Vagina (tissue), 2 donors: ENCODE results near the gene LYZL2. TPM values are rescaled to one million over a fixed set of nuclear protein-coding genes. Genes with fewer than 3 reads are reported as not detected.
"Not testable (repeated sequence)": the region's sequence is repeated elsewhere in the genome, so short reads cannot be mapped to it uniquely, and the experiment has no call there.

Experiments used
- DNase-seq, 2 donors: peaks; one replicate each; pipeline ENCODE4 v3.0.0-alpha.2; 2017; ENCODE audit errors: extremely low spot score in 2 of 2
- H3K27ac ChIP-seq: fragments of 200-600 bp; sonication (generic); one replicate; pipeline ENCODE4 v1.5.1; 2019
- H3K27me3 ChIP-seq: fragments of 200-600 bp; sonication (generic); one replicate; pipeline ENCODE4 v1.5.1; 2019
- H3K36me3 ChIP-seq, 2 donors: fragments of 200-600 bp; sonication (generic); one replicate each; pipeline ENCODE4 v1.5.1; 2017 to 2019
- H3K4me1 ChIP-seq: fragments of 200-600 bp; sonication (generic); one replicate; pipeline ENCODE4 v1.5.1; 2019
- H3K4me3 ChIP-seq, 2 donors: fragments of 200-600 bp; sonication (generic); 1 replicate in 1 of 2; 2 replicates in 1 of 2; pipeline ENCODE4 v1.5.1; 2016 to 2019
- H3K9me3 ChIP-seq: fragments of 200-600 bp; sonication (generic); one replicate; pipeline ENCODE4 v1.5.1; 2019
- POLR2A ChIP-seq, 2 donors: fragments of 450-650 bp; IDR thresholded peaks; one replicate each; pipeline ENCODE4 v1.6.1; 2017; ENCODE audit warnings: antibody characterized with exemption in 2 of 2, mild to moderate bottlenecking in 2 of 2, moderate library complexity in 2 of 2
- POLR2AphosphoS5 ChIP-seq, 2 donors: sonication (generic); formaldehyde crosslinking; IDR thresholded peaks; one replicate each; pipeline ENCODE4 v1.9.0; 2017; ENCODE audit warnings: antibody characterized with exemption in 2 of 2, mild to moderate bottlenecking in 2 of 2, low read depth in 1 of 2; ENCODE audit not compliant: insufficient read depth in 1 of 2
- intact Hi-C: fragments of 100-400 bp; cut with DNase I; formaldehyde crosslinking; loops from one replicate; pipeline ENCODE4 v1.15.1; 2023
- total RNA-seq: library from RNA; depleted of rRNA; stranded (reverse); fragments of >200 nt; gene quantifications from one replicate; pipeline ENCODE4 v1.2.3, GENCODE V29; 2016
- TF ChIP-seq, protein P1 (sequence below), 3 experiments: fragments of 450-650 bp in 2 of 3; fragments of 200-600 bp in 1 of 3; sonication (generic) in 1 of 3; IDR thresholded peaks; one replicate each; pipeline ENCODE4 v1.5.1; 2017 to 2019; ENCODE audit warnings: antibody characterized with exemption in 3 of 3, mild to moderate bottlenecking in 2 of 3, moderate library complexity in 2 of 3

The LYZL2 gene
- not detected for total RNA-seq

- no peaks in the 10 kb centered on the region for H3K36me3 ChIP-seq
- H3K27me3 ChIP-seq, result no peaks in the 10 kb centered on the region
- DNase-seq, result no peak
- H3K27ac ChIP-seq, result no peak within 1 kb of the TSS
- intact Hi-C loops, result no loop called here
- no peaks in the 10 kb centered on the region for H3K9me3 ChIP-seq
- no peak within 1 kb of the TSS for H3K4me3 ChIP-seq
- H3K4me1 ChIP-seq, result no peaks in the 10 kb centered on the region
- TF ChIP-seq, protein P1, sequence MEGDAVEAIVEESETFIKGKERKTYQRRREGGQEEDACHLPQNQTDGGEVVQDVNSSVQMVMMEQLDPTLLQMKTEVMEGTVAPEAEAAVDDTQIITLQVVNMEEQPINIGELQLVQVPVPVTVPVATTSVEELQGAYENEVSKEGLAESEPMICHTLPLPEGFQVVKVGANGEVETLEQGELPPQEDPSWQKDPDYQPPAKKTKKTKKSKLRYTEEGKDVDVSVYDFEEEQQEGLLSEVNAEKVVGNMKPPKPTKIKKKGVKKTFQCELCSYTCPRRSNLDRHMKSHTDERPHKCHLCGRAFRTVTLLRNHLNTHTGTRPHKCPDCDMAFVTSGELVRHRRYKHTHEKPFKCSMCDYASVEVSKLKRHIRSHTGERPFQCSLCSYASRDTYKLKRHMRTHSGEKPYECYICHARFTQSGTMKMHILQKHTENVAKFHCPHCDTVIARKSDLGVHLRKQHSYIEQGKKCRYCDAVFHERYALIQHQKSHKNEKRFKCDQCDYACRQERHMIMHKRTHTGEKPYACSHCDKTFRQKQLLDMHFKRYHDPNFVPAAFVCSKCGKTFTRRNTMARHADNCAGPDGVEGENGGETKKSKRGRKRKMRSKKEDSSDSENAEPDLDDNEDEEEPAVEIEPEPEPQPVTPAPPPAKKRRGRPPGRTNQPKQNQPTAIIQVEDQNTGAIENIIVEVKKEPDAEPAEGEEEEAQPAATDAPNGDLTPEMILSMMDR (IDR thresholded peaks at IDR 0.05), result no peak
- TF ChIP-seq POLR2A (IDR thresholded peaks at IDR 0.05), result no peak
- TF ChIP-seq POLR2AphosphoS5 (IDR thresholded peaks at IDR 0.05; ENCODE audit: insufficient read depth in 1 of 2, low read depth in 1 of 2), result no peak
These were observed at the start of gene LYZL2 for GRCh38 chr10:30629653-30630052. Gene LYZL2, minus strand, starts transcription at chr10:30629753. Its CDS starts 2,838 bp downstream, at chr10:30626915.

DNA sequence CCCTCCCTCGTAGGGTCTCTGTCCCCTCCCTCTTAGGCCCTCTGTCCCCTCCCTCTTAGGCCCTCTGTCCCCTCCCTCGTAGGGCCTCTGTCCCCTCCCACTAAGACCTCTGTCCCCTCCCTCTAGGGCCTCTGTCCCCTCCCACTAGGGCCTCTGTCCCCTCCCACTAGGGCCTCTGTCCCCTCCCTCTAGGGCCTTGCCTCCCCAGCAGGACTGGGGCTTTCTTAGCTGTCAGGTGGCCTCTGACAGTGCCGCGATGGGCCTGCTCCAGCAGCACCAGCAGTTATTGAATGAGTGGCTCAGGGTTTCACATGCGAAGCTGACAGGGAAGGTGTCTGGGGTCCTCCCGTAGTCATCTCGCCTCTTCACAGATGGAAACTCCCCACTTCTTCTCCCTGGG, 48.1 kb upstream of the LYZL2 start:
- H3K4me1 ChIP-seq, H3K36me3 ChIP-seq, H3K27me3 ChIP-seq, intact Hi-C loops, H3K4me3 ChIP-seq, H3K9me3 ChIP-seq, H3K27ac ChIP-seq: not testable (repeated sequence)
- peak in 1 of 2 donors; percentile 49 for DNase-seq

- H3K4me3 ChIP-seq, H3K4me1 ChIP-seq, intact Hi-C loops, H3K36me3 ChIP-seq, H3K9me3 ChIP-seq, H3K27ac ChIP-seq, H3K27me3 ChIP-seq: not testable (repeated sequence)
- DNase-seq, result peak in 1 of 2 donors; percentile 77
These were observed 47.6 kb upstream of the LYZL2 start for GRCh38 chr10:30677146-30677545.

DNA sequence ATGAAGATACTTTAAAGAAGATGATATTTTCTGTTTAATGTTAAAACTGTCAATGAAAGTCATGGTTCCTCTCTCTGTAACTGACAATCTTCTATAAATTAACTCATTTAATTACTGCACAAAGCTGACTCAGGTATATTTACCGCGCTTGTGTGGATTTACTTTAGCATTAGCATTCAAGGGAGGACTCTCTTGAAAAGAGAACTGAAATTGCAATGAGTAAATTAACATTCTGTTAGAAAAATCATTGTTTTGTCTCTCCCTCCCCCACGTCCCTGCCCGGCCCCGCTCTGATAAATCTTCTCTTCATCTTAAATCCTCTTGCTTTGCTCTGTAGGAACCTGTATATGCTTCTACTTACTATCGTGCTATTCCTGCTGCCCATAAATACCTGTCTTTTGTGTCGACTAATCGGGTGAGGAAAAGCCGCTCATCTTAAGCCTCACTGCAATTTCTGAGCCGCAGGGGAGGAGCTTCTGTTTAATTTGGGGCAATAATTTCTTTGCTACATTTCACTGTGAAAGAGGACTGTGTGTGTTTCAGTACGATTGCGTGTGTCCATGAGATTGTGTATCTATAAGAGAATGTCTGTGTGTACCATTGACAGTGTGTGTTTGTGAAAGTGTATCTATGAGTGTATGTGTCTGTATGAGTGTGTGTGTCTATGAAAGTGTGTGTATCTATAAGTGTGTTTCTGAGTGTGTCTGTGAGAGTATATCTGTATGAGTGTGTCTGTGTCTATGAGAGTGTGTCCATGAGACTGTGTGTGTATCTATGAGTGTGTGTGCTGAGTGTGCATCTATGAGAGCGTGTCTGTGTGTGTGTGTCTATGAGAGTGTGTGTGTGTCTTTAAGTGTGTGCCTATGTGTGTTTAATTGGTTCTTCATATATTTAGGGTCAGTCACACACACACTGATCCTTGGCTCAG, 46.5 kb upstream of the LYZL2 start:
- Histone ChIP-seq H3K4me3 (no peak overlapping the region), H3K27me3 (no peaks in the 10 kb centered on the region), H3K4me1 (no peaks in the 10 kb centered on the region), H3K27ac (no peak overlapping the region), H3K36me3 (no peaks in the 10 kb centered on the region), H3K9me3 (no peaks in the 10 kb centered on the region)
- no peak for TF ChIP-seq POLR2A (IDR thresholded peaks at IDR 0.05)
- TF ChIP-seq, protein P1 (IDR thresholded peaks at IDR 0.05), result no peak
- TF ChIP-seq POLR2AphosphoS5 (IDR thresholded peaks at IDR 0.05; ENCODE audit: insufficient read depth in 1 of 2, low read depth in 1 of 2), result no peak
- intact Hi-C loops, result no loop called here
- no peak for DNase-seq

DNA sequence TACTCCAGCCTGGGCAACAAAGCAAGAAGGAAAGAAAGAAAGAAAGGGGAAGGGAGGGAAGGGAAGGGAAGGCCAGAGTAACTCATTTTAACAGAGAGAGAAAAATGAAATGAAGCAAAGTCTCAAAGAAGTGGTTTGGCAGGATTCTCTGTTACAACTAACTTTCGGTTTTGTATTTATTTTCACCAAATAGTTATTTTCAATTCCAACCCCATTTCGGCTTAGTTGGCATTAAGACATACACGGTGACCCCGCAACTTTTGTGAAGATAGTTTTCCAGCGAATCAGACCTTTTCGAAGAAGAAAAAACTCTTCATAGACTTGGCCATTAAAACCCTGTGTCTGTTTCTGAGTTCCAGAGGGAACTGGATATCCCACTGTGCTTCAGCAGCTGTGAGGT, 45.2 kb upstream of the LYZL2 start:
- no peak overlapping the region for H3K4me3 ChIP-seq
- H3K27me3 ChIP-seq, result no peaks in the 10 kb centered on the region
- peak overlapping the region; percentile 70 for H3K27ac ChIP-seq
- H3K9me3 ChIP-seq, result no peaks in the 10 kb centered on the region
- DNase-seq, result no peak
- intact Hi-C loops, result no loop called here
- H3K4me1 ChIP-seq, result no peaks in the 10 kb centered on the region
- TF ChIP-seq, protein P1 (IDR thresholded peaks at IDR 0.05), result no peak
- no peak for TF ChIP-seq POLR2A (IDR thresholded peaks at IDR 0.05)
- no peaks in the 10 kb centered on the region for H3K36me3 ChIP-seq

GRCh38 chr10:30673262-30673661, 43.7 kb upstream of the LYZL2 start:
- H3K36me3 ChIP-seq, DNase-seq, H3K27ac ChIP-seq, H3K9me3 ChIP-seq, H3K4me1 ChIP-seq, intact Hi-C loops, H3K4me3 ChIP-seq, H3K27me3 ChIP-seq: not testable (repeated sequence)

GRCh38 chr10:30672338-30672737, 42.8 kb upstream of the LYZL2 start:
- H3K27me3 ChIP-seq, H3K4me3 ChIP-seq, H3K4me1 ChIP-seq, H3K9me3 ChIP-seq, H3K36me3 ChIP-seq, H3K27ac ChIP-seq, intact Hi-C loops, DNase-seq: not testable (repeated sequence)
